GM13976 (cell line): ENCODE results near the gene GRB14.

Experiments
- DNase-seq: peaks from one replicate; pipeline ENCODE4 v3.0.0; 2012; ENCODE audit warnings: low spot score
- CTCF ChIP-seq: IDR thresholded peaks from 2 replicates; pipeline ENCODE4 v1.5.1; 2012; ENCODE audit warnings: borderline replicate concordance, mild to moderate bottlenecking; ENCODE audit not compliant: insufficient read depth; ENCODE audit errors: extremely low read depth, missing control alignments, control extremely low read depth
- in situ Hi-C: fragments of 300-500 bp; cut with MboI; formaldehyde crosslinking; loops from one replicate; pipeline ENCODE4 v1.12.0; 2022; ENCODE audit warnings: low sequenced_read_pairs, mixed read lengths, inconsistent platforms; ENCODE audit not compliant: unreplicated experiment

Gene GRB14

DNA sequence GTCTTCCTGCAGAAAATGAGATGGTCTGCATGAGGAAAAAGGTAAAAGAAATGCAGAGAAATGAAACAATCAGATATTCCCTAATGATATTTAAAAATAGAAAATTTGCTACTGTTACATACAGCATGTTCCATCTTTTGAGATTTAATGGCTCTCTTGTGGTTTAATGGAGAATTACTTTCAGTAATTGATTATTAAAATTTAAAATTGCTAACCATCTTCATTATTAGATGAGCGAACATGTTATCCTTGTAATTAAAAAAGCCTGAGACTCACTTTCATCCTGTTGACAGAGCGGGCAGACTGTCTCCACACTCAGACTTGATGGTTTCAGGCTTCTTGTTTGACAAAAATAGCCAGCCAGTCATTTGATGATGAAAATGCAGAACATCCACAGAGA, 171.0 kb downstream of the GRB14 start:
- in situ Hi-C loops = no loop called here
- no peak for DNase-seq
- TF ChIP-seq CTCF = no peak

- TF ChIP-seq CTCF = no peak
- in situ Hi-C loops = no loop called here
- DNase-seq = no peak
Measured at GRCh38 chr2:164449706-164450105, 171.6 kb downstream of the GRB14 start.

GRCh38 chr2:164447660-164448059, 173.6 kb downstream of the GRB14 start:
- DNase-seq = no peak
- TF ChIP-seq CTCF = no peak
- in situ Hi-C loops = no loop called here
